CD4-positive, alpha-beta T cell treated with Interleukin-15 for 4 hours (primary cell): ENCODE data around the gene LTBP1.

Experiments used
- DNase-seq: peaks from one replicate; pipeline ENCODE4 v3.0.0-alpha.2; 2020; ENCODE audit warnings: low spot score

Gene LTBP1

GRCh38 chr2:32932825-32933755 is 13.7 kb upstream of the LTBP1 start:
- DNase-seq: no peak

- DNase-seq: no peak
Observed at GRCh38 chr2:32933756-32934095, 13.0 kb upstream of the LTBP1 start.

- DNase-seq: no peak
Observed at GRCh38 chr2:32937602-32938448, 8.9 kb upstream of the LTBP1 start.

- DNase-seq: no peak
Observed at GRCh38 chr2:32938934-32939333, 7.8 kb upstream of the LTBP1 start.

GRCh38 chr2:32940316-32940997 is 6.3 kb upstream of the LTBP1 start:
- no peak for DNase-seq

GRCh38 chr2:32941944-32942690 is 4.6 kb upstream of the LTBP1 start:
- DNase-seq: no peak

GRCh38 chr2:32942793-32943485 is 3.8 kb upstream of the LTBP1 start:
- DNase-seq: no peak

GRCh38 chr2:32945286-32945685 is 1.5 kb upstream of the LTBP1 start:
- no peak for DNase-seq

- no peak for DNase-seq
Observed at GRCh38 chr2:32947076-32947483, 327 bp downstream of the LTBP1 start.

GRCh38 chr2:32947484-32948143 is 861 bp downstream of the LTBP1 start:
- peak; percentile 1 for DNase-seq

- DNase-seq: no peak
Observed at GRCh38 chr2:32948266-32948665, 1.5 kb downstream of the LTBP1 start.

GRCh38 chr2:32949260-32949659 is 2.5 kb downstream of the LTBP1 start:
- no peak for DNase-seq

GRCh38 chr2:32951672-32952071 is 4.9 kb downstream of the LTBP1 start:
- DNase-seq: no peak

GRCh38 chr2:32952761-32953476 is 6.2 kb downstream of the LTBP1 start:
- DNase-seq: no peak

- DNase-seq: no peak
Observed at GRCh38 chr2:32954206-32954605, 7.5 kb downstream of the LTBP1 start.

- DNase-seq: no peak
Observed at GRCh38 chr2:32958821-32959220, 12.1 kb downstream of the LTBP1 start.

GRCh38 chr2:32960238-32960637 is 13.5 kb downstream of the LTBP1 start:
- no peak for DNase-seq

GRCh38 chr2:32960647-32961403 is 14.1 kb downstream of the LTBP1 start:
- DNase-seq: no peak

GRCh38 chr2:32962690-32963089 is 15.9 kb downstream of the LTBP1 start:
- no peak for DNase-seq
